HFFc6 (cell line): ENCODE results near the gene FN1. TPM values are rescaled to one million over a fixed set of nuclear protein-coding genes. Genes with fewer than 3 reads are reported as not detected.

Experiments used
- DNase-seq: peaks from one replicate; pipeline ENCODE4 v3.0.0-alpha.2; 2018
- H3K27ac Mint-ChIP-seq: 2 replicates; pipeline ENCODE4 v1.8.0; 2020; ENCODE audit warnings: mild to moderate bottlenecking, mixed read lengths
- H3K27me3 Mint-ChIP-seq: 2 replicates; pipeline ENCODE4 v1.8.0; 2021; ENCODE audit warnings: mild to moderate bottlenecking, moderate library complexity, mixed read lengths; ENCODE audit not compliant: insufficient read depth
- H3K36me3 Mint-ChIP-seq: 2 replicates; pipeline ENCODE4 v1.8.0; 2021; ENCODE audit warnings: low read depth, mixed read lengths
- H3K4me1 Mint-ChIP-seq: 2 replicates; pipeline ENCODE4 v1.8.0; 2020; ENCODE audit warnings: low read depth, mixed read lengths
- H3K4me3 Mint-ChIP-seq: 2 replicates; pipeline ENCODE4 v1.8.0; 2020; ENCODE audit warnings: mild to moderate bottlenecking, moderate library complexity, mixed read lengths
- H3K9me3 Mint-ChIP-seq: 2 replicates; pipeline ENCODE4 v1.8.0; 2020; ENCODE audit warnings: mild to moderate bottlenecking, mixed read lengths
- CTCF ChIP-seq: fragments of 200-600 bp; sonication (generic); IDR thresholded peaks from 2 replicates; pipeline ENCODE4 v1.5.0; 2021; ENCODE audit warnings: antibody characterized with exemption, mild to moderate bottlenecking
- total RNA-seq, 6 experiments: library from RNA; stranded (reverse); fragmentation: NEBNext Ultra II Directional; extraction: Animal tissue kit (Norgen Biotek cat#: 25700); gene quantifications; 2 replicates in 1 of 6; 3 replicates in 5 of 6; pipeline ENCODE4 v1.2.3, GENCODE V29; 2021

FN1 gene
- total RNA-seq, 6 experiments from 2014 or later, result 2,848 to 5,249 (median 2,869) TPM

DNA sequence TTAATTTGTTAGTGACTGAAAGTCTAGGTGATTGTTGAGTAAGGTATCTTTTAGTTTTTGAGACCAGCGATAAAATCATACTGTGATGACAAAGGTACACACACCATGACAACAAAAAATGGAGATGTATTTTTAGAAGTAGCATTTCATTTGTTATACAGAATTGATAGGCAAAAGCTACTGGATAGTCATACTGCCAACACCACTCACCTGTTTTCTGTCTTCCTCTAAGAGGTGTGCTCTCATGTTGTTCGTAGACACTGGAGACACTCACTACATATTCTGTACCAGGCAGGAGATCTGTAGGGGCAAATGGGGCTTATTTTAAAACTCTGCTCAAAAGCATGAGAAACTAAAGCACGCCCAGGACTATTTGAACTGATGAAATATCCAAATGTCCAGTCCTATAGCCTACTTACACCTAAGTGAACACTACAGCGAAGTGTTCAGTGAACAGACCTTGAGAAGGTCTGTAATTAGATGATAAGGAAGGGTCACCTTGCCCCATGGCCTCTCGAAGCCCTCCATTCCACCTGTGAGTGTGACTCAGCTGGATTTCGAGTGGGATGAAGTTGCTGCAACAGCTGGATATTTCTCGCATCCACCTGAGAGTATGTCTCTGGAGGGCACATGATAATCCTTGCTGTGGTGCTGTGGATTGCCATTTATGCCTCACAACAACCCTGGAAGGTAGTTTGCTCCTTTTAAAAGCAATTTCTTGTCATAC lies 47.7 kb downstream of the FN1 start:
- no peak for TF ChIP-seq CTCF
- Mint-ChIP-seq H3K36me3 (peaks cover 55% of the 10 kb centered on the region), H3K9me3 (peaks cover 6% of the 10 kb centered on the region), H3K4me1 (peaks cover 18% of the 10 kb centered on the region), H3K27me3 (peaks cover 40% of the 10 kb centered on the region), H3K4me3 (no peak overlapping the region), H3K27ac (peak overlapping the region; percentile 53)
- DNase-seq, result no peak

DNA sequence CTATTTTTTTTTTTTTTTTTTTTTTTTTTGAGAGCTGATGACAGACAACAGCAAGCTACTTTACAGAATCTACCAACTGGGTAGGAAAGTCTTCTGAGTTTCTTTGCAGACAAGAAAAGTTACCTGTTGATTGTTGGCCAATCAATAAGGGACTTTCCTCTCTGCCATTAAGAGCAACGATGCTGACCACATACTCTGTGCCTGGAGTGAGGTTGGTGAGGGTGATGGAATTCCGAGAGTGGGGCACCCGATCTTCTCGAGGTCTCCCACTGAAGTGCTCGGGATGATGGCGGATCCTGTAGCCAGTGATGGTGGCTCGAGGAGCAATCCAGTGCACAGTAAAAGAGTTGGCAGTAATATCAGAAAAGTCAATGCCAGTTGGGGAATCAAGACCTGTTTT lies 49.3 kb downstream of the FN1 start:
- peaks cover 38% of the 10 kb centered on the region for H3K27me3 Mint-ChIP-seq
- H3K4me3 Mint-ChIP-seq, result peak overlapping the region; percentile 60; the same call in 1 of the 2 replicates
- peak overlapping the region; percentile 69 for H3K27ac Mint-ChIP-seq
- H3K4me1 Mint-ChIP-seq, result peaks cover 3% of the 10 kb centered on the region; the same call in 1 of the 2 replicates
- no peaks in the 10 kb centered on the region; the same call in 1 of the 2 replicates for H3K9me3 Mint-ChIP-seq
- DNase-seq, result no peak
- TF ChIP-seq CTCF, result no peak
- peaks cover 55% of the 10 kb centered on the region for H3K36me3 Mint-ChIP-seq

GRCh38 chr2:215384710-215385109 lies 51.2 kb downstream of the FN1 start:
- Mint-ChIP-seq H3K4me1 (no peaks in the 10 kb centered on the region), H3K4me3 (no peak overlapping the region), H3K27me3 (peaks cover 32% of the 10 kb centered on the region), H3K9me3 (no peaks in the 10 kb centered on the region; the same call in 1 of the 2 replicates), H3K27ac (no peak overlapping the region), H3K36me3 (peaks cover 53% of the 10 kb centered on the region)
- no peak for TF ChIP-seq CTCF
- DNase-seq, result no peak

- peaks cover 60% of the 10 kb centered on the region for H3K36me3 Mint-ChIP-seq
- peak overlapping the region; percentile 59 for H3K27ac Mint-ChIP-seq
- H3K4me3 Mint-ChIP-seq, result no peak overlapping the region; the same call in 1 of the 2 replicates
- no peak for TF ChIP-seq CTCF
- no peak for DNase-seq
- peaks cover 5% of the 10 kb centered on the region; the same call in 1 of the 2 replicates for H3K4me1 Mint-ChIP-seq
- H3K9me3 Mint-ChIP-seq, result peaks cover 4% of the 10 kb centered on the region; the same call in 1 of the 2 replicates
- H3K27me3 Mint-ChIP-seq, result peaks cover 30% of the 10 kb centered on the region
These were observed 52.1 kb downstream of the FN1 start for GRCh38 chr2:215383652-215384279.

DNA sequence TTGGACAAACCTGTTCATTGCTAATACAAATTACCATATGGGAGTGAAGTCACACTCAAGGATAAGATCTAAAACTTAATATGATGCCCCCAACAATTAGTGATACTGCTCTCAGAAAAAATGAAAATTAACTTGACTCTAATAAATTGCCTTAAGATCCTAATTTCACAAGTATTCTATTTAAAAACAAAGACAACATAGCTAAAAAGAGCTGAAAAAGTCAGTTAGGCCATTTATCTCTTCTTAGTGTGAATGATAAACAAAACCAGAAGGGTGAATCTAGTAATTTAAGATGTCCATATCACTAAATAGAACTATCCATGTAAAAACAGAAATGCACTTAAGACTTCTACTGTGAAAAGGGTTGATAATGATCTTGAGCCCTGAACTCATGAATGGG lies 53.4 kb downstream of the FN1 start:
- peaks cover 4% of the 10 kb centered on the region; the same call in 1 of the 2 replicates for H3K9me3 Mint-ChIP-seq
- peaks cover 28% of the 10 kb centered on the region for H3K27me3 Mint-ChIP-seq
- peak overlapping the region; percentile 13; the same call in 1 of the 2 replicates for H3K4me3 Mint-ChIP-seq
- H3K27ac Mint-ChIP-seq, result peak overlapping the region; percentile 59
- DNase-seq, result no peak
- H3K36me3 Mint-ChIP-seq, result peaks cover 71% of the 10 kb centered on the region
- TF ChIP-seq CTCF, result no peak
- peaks cover 5% of the 10 kb centered on the region; the same call in 1 of the 2 replicates for H3K4me1 Mint-ChIP-seq
